ENCODE data around the gene NPVF. TPM values are rescaled to one million over a fixed set of nuclear protein-coding genes. Genes with fewer than 3 reads are reported as not detected.

Gene NPVF
- total RNA-seq, 1 donor, result not detected

DNA sequence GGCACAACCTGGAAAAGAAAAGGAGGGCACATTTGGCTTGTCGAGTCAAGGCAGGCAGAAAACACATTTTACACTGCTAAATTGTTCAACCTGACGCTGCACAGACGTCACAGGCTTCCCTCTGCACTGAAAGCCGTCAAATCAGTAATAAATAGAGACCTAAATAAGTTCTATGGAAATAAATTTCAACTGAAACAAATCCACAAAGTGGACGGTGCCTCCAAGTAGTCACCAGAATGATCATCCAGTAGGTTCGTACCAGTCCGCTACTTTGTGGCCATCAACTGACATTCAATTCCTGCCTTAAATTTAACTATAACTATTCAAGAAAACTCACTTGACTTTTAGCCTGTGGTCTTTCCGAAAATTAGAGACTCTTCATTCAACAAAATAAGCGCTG is 49.0 kb downstream of the NPVF start:
- no peak for DNase-seq (ENCODE audit: low read depth in 2 of 3, low spot score in 2 of 3)

Small RNAs within 50 kb of the gene (small RNA-seq; reads per million reads assigned to genes)
- 0.61 reads per million for gene RF00012

Other genes with a start within 250 kb of the NPVF start
- 8.1 TPM for gene OSBPL3, start 248.3 kb downstream of the NPVF start, total RNA-seq
- 17.2 TPM for gene CYCS, start 103.2 kb downstream of the NPVF start, total RNA-seq

All from hematopoietic multipotent progenitor cell (in vitro differentiated cells).